Measurements from ENCODE around the gene FAF1.

DNA sequence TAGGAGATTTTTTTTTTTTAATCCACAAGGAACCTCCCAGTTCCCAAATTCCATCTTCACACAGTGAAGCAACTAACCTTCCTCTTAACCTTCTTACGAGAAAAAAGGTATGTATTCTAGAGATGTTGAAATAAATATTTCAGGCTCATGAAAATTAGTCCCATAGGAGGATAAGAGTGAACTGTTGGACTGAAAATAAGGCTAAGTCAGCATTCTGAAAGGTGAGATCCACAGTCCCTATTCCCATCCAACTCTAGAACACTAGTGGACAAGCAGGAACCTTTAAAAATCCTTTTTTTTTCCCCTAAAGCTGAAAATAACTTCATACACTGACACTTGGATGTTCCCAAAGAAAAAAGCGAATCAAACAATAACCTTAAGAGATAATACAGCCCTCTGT is 44.4 kb downstream of the FAF1 start:
- TF ChIP-seq, protein P1, sequence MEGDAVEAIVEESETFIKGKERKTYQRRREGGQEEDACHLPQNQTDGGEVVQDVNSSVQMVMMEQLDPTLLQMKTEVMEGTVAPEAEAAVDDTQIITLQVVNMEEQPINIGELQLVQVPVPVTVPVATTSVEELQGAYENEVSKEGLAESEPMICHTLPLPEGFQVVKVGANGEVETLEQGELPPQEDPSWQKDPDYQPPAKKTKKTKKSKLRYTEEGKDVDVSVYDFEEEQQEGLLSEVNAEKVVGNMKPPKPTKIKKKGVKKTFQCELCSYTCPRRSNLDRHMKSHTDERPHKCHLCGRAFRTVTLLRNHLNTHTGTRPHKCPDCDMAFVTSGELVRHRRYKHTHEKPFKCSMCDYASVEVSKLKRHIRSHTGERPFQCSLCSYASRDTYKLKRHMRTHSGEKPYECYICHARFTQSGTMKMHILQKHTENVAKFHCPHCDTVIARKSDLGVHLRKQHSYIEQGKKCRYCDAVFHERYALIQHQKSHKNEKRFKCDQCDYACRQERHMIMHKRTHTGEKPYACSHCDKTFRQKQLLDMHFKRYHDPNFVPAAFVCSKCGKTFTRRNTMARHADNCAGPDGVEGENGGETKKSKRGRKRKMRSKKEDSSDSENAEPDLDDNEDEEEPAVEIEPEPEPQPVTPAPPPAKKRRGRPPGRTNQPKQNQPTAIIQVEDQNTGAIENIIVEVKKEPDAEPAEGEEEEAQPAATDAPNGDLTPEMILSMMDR (tag by site-specific recombination; IDR thresholded peaks at IDR 0.05) = no peak
- TF ChIP-seq ZNF184 (tag by site-specific recombination; IDR thresholded peaks at IDR 0.05) (no peak), KLF1 (tag by site-specific recombination; IDR thresholded peaks at IDR 0.05) (no peak), ZBTB48 (tag by site-specific recombination; IDR thresholded peaks at IDR 0.05) (no peak), FEZF1 (tag by site-specific recombination; IDR thresholded peaks at IDR 0.05) (no peak), YY1 (tag by site-specific recombination; IDR thresholded peaks at IDR 0.05) (no peak), ZNF274 (IDR thresholded peaks at IDR 0.05; ENCODE audit: low read length) (no peak), ZNF274 (tag by site-specific recombination; IDR thresholded peaks at IDR 0.05; ENCODE audit: borderline replicate concordance) (no peak), ZNF202 (tag by site-specific recombination; IDR thresholded peaks at IDR 0.05; ENCODE audit: borderline replicate concordance) (no peak), KLF7 (tag by site-specific recombination; IDR thresholded peaks at IDR 0.05; ENCODE audit: borderline replicate concordance) (no peak)
- TF ChIP-seq, protein P2, sequence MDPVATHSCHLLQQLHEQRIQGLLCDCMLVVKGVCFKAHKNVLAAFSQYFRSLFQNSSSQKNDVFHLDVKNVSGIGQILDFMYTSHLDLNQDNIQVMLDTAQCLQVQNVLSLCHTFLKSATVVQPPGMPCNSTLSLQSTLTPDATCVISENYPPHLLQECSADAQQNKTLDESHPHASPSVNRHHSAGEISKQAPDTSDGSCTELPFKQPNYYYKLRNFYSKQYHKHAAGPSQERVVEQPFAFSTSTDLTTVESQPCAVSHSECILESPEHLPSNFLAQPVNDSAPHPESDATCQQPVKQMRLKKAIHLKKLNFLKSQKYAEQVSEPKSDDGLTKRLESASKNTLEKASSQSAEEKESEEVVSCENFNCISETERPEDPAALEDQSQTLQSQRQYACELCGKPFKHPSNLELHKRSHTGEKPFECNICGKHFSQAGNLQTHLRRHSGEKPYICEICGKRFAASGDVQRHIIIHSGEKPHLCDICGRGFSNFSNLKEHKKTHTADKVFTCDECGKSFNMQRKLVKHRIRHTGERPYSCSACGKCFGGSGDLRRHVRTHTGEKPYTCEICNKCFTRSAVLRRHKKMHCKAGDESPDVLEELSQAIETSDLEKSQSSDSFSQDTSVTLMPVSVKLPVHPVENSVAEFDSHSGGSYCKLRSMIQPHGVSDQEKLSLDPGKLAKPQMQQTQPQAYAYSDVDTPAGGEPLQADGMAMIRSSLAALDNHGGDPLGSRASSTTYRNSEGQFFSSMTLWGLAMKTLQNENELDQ (tag by site-specific recombination; IDR thresholded peaks at IDR 0.05; ENCODE audit: low read depth) = no peak
- TF ChIP-seq, protein P3, sequence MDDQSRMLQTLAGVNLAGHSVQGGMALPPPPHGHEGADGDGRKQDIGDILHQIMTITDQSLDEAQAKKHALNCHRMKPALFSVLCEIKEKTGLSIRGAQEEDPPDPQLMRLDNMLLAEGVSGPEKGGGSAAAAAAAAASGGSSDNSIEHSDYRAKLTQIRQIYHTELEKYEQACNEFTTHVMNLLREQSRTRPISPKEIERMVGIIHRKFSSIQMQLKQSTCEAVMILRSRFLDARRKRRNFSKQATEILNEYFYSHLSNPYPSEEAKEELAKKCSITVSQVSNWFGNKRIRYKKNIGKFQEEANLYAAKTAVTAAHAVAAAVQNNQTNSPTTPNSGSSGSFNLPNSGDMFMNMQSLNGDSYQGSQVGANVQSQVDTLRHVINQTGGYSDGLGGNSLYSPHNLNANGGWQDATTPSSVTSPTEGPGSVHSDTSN (CRISPR knock-in tag; IDR thresholded peaks at IDR 0.05) = no peak
- TF ChIP-seq, protein P4, sequence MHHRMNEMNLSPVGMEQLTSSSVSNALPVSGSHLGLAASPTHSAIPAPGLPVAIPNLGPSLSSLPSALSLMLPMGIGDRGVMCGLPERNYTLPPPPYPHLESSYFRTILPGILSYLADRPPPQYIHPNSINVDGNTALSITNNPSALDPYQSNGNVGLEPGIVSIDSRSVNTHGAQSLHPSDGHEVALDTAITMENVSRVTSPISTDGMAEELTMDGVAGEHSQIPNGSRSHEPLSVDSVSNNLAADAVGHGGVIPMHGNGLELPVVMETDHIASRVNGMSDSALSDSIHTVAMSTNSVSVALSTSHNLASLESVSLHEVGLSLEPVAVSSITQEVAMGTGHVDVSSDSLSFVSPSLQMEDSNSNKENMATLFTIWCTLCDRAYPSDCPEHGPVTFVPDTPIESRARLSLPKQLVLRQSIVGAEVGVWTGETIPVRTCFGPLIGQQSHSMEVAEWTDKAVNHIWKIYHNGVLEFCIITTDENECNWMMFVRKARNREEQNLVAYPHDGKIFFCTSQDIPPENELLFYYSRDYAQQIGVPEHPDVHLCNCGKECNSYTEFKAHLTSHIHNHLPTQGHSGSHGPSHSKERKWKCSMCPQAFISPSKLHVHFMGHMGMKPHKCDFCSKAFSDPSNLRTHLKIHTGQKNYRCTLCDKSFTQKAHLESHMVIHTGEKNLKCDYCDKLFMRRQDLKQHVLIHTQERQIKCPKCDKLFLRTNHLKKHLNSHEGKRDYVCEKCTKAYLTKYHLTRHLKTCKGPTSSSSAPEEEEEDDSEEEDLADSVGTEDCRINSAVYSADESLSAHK (tag by site-specific recombination; IDR thresholded peaks at IDR 0.05) = no peak

Measured in HEK293 (cell line).